D721Med (cell line): ENCODE measurements around the gene ZNF786.
"Not testable (repeated sequence)": the region's sequence is repeated elsewhere in the genome, so short reads cannot be mapped to it uniquely, and the experiment has no call there.

Experiments used
- DNase-seq: peaks from one replicate; pipeline ENCODE4 v3.0.0; 2011; ENCODE audit warnings: low spot score; ENCODE audit not compliant: insufficient read length
- FAIRE-seq: peaks from 2 replicates; lab custom pipeline; 2011; peaks lifted over from hg19 to GRCh38; lab: Jason Lieb, UNC
- CTCF ChIP-seq: IDR thresholded peaks from 2 replicates; pipeline ENCODE4 v1.5.1; 2012; ENCODE audit warnings: mild to moderate bottlenecking, control low read depth; ENCODE audit not compliant: insufficient read depth; ENCODE audit errors: missing control alignments

Gene ZNF786

GRCh38 chr7:149070372-149071125 lies 20.0 kb downstream of the ZNF786 start:
- no peak for FAIRE-seq
- TF ChIP-seq CTCF = no peak
- DNase-seq = no peak

GRCh38 chr7:149067869-149068268 lies 22.6 kb downstream of the ZNF786 start:
- DNase-seq (no peak), FAIRE-seq (no peak)
- TF ChIP-seq CTCF = no peak

GRCh38 chr7:149063476-149063875 lies 27.0 kb downstream of the ZNF786 start:
- TF ChIP-seq CTCF = no peak
- no peak for FAIRE-seq
- no peak for DNase-seq

- not testable (repeated sequence) for DNase-seq, FAIRE-seq
These were observed 28.2 kb downstream of the ZNF786 start for GRCh38 chr7:149062217-149062899.

- no peak for DNase-seq
- no peak for TF ChIP-seq CTCF
- FAIRE-seq = no peak
These were observed 30.4 kb downstream of the ZNF786 start for GRCh38 chr7:149060156-149060555.

- DNase-seq (no peak), FAIRE-seq (no peak)
- no peak for TF ChIP-seq CTCF
These were observed 36.6 kb downstream of the ZNF786 start for GRCh38 chr7:149053885-149054284.

- TF ChIP-seq CTCF = no peak
- FAIRE-seq (no peak), DNase-seq (no peak)
These were observed 37.1 kb downstream of the ZNF786 start for GRCh38 chr7:149053384-149053783.
